HepG2 (cell line): ENCODE results near the gene TCTN2. TPM values are rescaled to one million over a fixed set of nuclear protein-coding genes. Genes with fewer than 3 reads are reported as not detected.

Experiments
- ATAC-seq: fragments of 200-7000 bp; cut with Tn5 transposase; 3 replicates; pipeline ENCODE4 v1.9.1; 2020; ENCODE audit warnings: mild to moderate bottlenecking, moderate library complexity
- BruUV-seq: library from RNA; stranded (reverse); fragments of 400-500 nt; replicated peaks from 2 replicates; lab custom pipeline; 2021; lab: Mats Ljungman, UMichigan
- CTCF ChIA-PET: fragments of 300-600 bp; formaldehyde crosslinking; extraction: SDS; loops from one replicate; lab custom pipeline; 2021; ENCODE audit warnings: low total read pairs, inconsistent platforms, low intra/inter-chr PET ratio; lab: Yijun Ruan, JAX
- POLR2A ChIA-PET: fragments of 350-600 bp; sonication (Branson Sonifier 250); formaldehyde crosslinking; loops from one replicate; lab custom pipeline; 2020; ENCODE audit warnings: antibody characterized with exemption, inconsistent platforms; lab: Yijun Ruan, JAX
- DNase-seq: peaks from one replicate; pipeline ENCODE4 v3.0.0-alpha.2; 2015; ENCODE audit warnings: low spot score
- FAIRE-seq: peaks from 3 replicates; lab custom pipeline; 2011; peaks lifted over from hg19 to GRCh38; lab: Jason Lieb, UNC
- H2AFZ ChIP-seq: one replicate; pipeline ENCODE4 v1.6.1; 2011; ENCODE audit warnings: low read length, inconsistent platforms
- H3K27ac ChIP-seq: fragments of 300-600 bp; 3 replicates; pipeline ENCODE4 v1.8.0; 2011; ENCODE audit warnings: mixed run types, mild to moderate bottlenecking, mixed read lengths, low read length, inconsistent platforms; ENCODE audit not compliant: insufficient read depth; ENCODE audit errors: extremely low read length
- H3K27me3 ChIP-seq, 2 experiments: fragments of 200-600 bp in 1 of 2; 2 replicates in 1 of 2; 3 replicates in 1 of 2; pipeline versions ENCODE4 v1.6.0 to v1.8.0; 2011; ENCODE audit warnings: low read length in 2 of 2, mild to moderate bottlenecking in 2 of 2, moderate library complexity in 2 of 2, inconsistent platforms in 1 of 2; ENCODE audit not compliant: insufficient read depth in 2 of 2, control insufficient read depth in 1 of 2
- H3K36me3 ChIP-seq, 2 experiments: fragments of 200-600 bp in 1 of 2; replicated peaks in 1 of 2; 2 replicates in 1 of 2; 3 replicates in 1 of 2; pipeline versions ENCODE4 v1.5.1 to v1.8.0; 2011; ENCODE audit warnings: low read length in 2 of 2, inconsistent platforms in 1 of 2; ENCODE audit not compliant: insufficient read depth in 2 of 2, control insufficient read depth in 1 of 2
- H3K4me1 ChIP-seq: 2 replicates; pipeline ENCODE4 v1.5.1; 2012; ENCODE audit warnings: low read length, inconsistent platforms; ENCODE audit not compliant: insufficient read depth
- H3K4me2 ChIP-seq: 2 replicates; pipeline ENCODE4 v1.6.0; 2011; ENCODE audit warnings: low read depth, low read length, inconsistent platforms
- H3K4me3 ChIP-seq, 3 experiments: fragments of 200-600 bp in 1 of 3; sonication (generic), shearing (Covaris generic) in 1 of 3; replicated peaks in 1 of 3; 2 replicates each; pipeline ENCODE4 v1.5.1; 2011 to 2016; ENCODE audit warnings: low read length in 3 of 3, inconsistent platforms in 2 of 3, low read depth in 2 of 3, mild to moderate bottlenecking in 2 of 3, control low read depth in 1 of 3, mixed read lengths in 1 of 3; ENCODE audit not compliant: insufficient read depth in 1 of 3
- H3K79me2 ChIP-seq: one replicate; pipeline ENCODE4 v1.6.1; 2011; ENCODE audit warnings: low read length, inconsistent platforms; ENCODE audit not compliant: insufficient read depth
- H3K9ac ChIP-seq: 2 replicates; pipeline ENCODE4 v1.6.0; 2011; ENCODE audit warnings: mild to moderate bottlenecking, low read depth, low read length, inconsistent platforms; ENCODE audit not compliant: insufficient read depth
- H3K9me3 ChIP-seq: 2 replicates; pipeline ENCODE4 v1.5.1; 2012; ENCODE audit warnings: mild to moderate bottlenecking, low read length
- H4K20me1 ChIP-seq: 2 replicates; pipeline ENCODE4 v1.6.0; 2011; ENCODE audit warnings: inconsistent platforms, mild to moderate bottlenecking, low read length, moderate library complexity; ENCODE audit not compliant: insufficient read depth
- CHD2 ChIP-seq: IDR thresholded peaks from 2 replicates; pipeline ENCODE4 v1.6.1; 2011; ENCODE audit warnings: low read depth, low read length, improper control_type of control experiment
- KAT2B ChIP-seq: fragments of 150-350 bp; IDR thresholded peaks from 2 replicates; pipeline ENCODE4 v1.6.1; 2014; ENCODE audit warnings: low read depth, low read length, borderline replicate concordance
- KLF11 ChIP-seq: IDR thresholded peaks from 2 replicates; pipeline ENCODE4 v1.6.1; 2016; ENCODE audit warnings: missing compliant biosample characterization
- MTF2 ChIP-seq: sonication (generic); formaldehyde crosslinking; IDR thresholded peaks from 2 replicates; pipeline ENCODE4 v1.5.0; 2020; ENCODE audit warnings: missing genetic modification reagents, borderline replicate concordance
- RARG ChIP-seq: sonication (generic); formaldehyde crosslinking; IDR thresholded peaks from 2 replicates; pipeline ENCODE4 v1.4.0; 2020; ENCODE audit warnings: low read depth, mild to moderate bottlenecking, missing genetic modification reagents
- SKI ChIP-seq: fragments of 450-650 bp; IDR thresholded peaks from one replicate; pipeline ENCODE4 v1.6.1; 2018; ENCODE audit warnings: mild to moderate bottlenecking; ENCODE audit not compliant: partially characterized antibody
- SPEN ChIP-seq: sonication (generic); formaldehyde crosslinking; IDR thresholded peaks from 2 replicates; pipeline ENCODE4 v1.5.1; 2020; ENCODE audit warnings: low read depth, mild to moderate bottlenecking, missing genetic modification reagents
- ZBTB21 ChIP-seq: sonication (generic); formaldehyde crosslinking; IDR thresholded peaks from 2 replicates; pipeline ENCODE4 v1.4.0; 2020; ENCODE audit warnings: missing genetic modification reagents
- ZBTB49 ChIP-seq: sonication (generic); formaldehyde crosslinking; IDR thresholded peaks from 2 replicates; pipeline ENCODE4 v1.4.0; 2020; ENCODE audit warnings: missing genetic modification reagents, borderline replicate concordance
- ZNF317 ChIP-seq: sonication (generic); formaldehyde crosslinking; IDR thresholded peaks from 2 replicates; pipeline ENCODE4 v1.5.0; 2020; ENCODE audit warnings: mild to moderate bottlenecking, missing genetic modification reagents
- ZNF644 ChIP-seq: IDR thresholded peaks from 2 replicates; pipeline ENCODE4 v1.6.1; 2016; ENCODE audit warnings: low read depth
- WGBS: methylation state at CpG from one replicate; pipeline ENCODE4 v1.1.6; 2017; ENCODE audit warnings: low lambda C conversion rate; 5-methylcytosine and 5-hydroxymethylcytosine counted together
- in situ Hi-C: cut with HindIII; loops from 2 replicates; pipeline ENCODE4 v1.10.0; 2017; ENCODE audit warnings: low pct_unique_long_range_greater_than_20kb; ENCODE audit not compliant: extremely low pct_ligation_motif_present
- intact Hi-C: fragments of 100-400 bp; cut with micrococcal nuclease; formaldehyde crosslinking; loops from one replicate; pipeline ENCODE4 v1.10.0; 2022; ENCODE audit not compliant: unreplicated experiment
- polyA plus RNA-seq, 8 experiments: library from polyadenylated mRNA; depleted of rRNA in 3 of 8; stranded (reverse) in 7 of 8; unstranded in 1 of 8; fragments of >200 nt; fragmentation: Illumina TruSeq in 4 of 8; extraction: Trizol in 4 of 8; gene quantifications; 2 replicates each; pipeline versions ENCODE4 v1.2.1 to v1.2.3, GENCODE V29; 2011 to 2016; ENCODE audit warnings: low read depth in 4 of 8, missing spikeins in 1 of 8, mixed read lengths in 1 of 8; ENCODE audit not compliant: insufficient read depth in 1 of 8
- total RNA-seq, 5 experiments: library from RNA; depleted of rRNA; stranded (reverse); fragments of >200 nt; fragmentation: Illumina TruSeq; extraction: Trizol; gene quantifications; 2 replicates each; pipeline ENCODE4 v1.2.3, GENCODE V29; 2016; ENCODE audit warnings: low read depth in 1 of 5
- TF ChIP-seq, protein P1 (sequence below): sonication (generic); formaldehyde crosslinking; IDR thresholded peaks from 2 replicates; pipeline ENCODE4 v1.5.0; 2020; ENCODE audit warnings: missing genetic modification reagents
- TF ChIP-seq, protein P2 (sequence below): sonication (generic); formaldehyde crosslinking; conservative IDR thresholded peaks from 2 replicates; pipeline ENCODE4 v1.5.0; 2020; ENCODE audit warnings: missing genetic modification reagents
- TF ChIP-seq, protein P3 (sequence below): sonication (generic); formaldehyde crosslinking; IDR thresholded peaks from 2 replicates; pipeline ENCODE4 v1.4.0; 2020; ENCODE audit warnings: mild to moderate bottlenecking, low read depth, missing genetic modification reagents
- TF ChIP-seq, protein P4 (sequence below): fragments of 450-650 bp; IDR thresholded peaks from 2 replicates; pipeline ENCODE4 v1.6.1; 2016

Gene TCTN2
- total and polyA plus RNA-seq, 2 of the 13 experiments (the other 11 are each of a cell fraction or from before 2014, with no cell fraction given) = 5.0 to 8.1 TPM

DNA sequence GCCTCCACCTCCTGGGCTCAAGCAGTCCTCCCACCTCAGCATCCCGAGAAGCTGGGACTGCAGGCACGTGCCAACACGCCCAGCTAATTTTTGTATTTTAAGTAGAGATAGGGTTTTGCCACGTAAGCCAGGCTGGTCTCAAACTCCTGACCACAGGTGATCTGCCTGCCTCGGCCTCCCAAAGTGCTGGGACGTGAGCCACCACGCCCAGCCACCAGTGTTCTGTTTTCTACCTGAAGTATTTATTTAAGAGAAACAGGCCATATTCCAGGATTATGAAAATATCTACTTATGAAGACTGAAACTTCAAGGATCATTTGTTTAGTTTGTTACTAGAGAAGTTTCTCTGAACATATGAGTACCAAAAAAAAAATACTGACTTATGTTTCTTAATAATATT is 27.0 kb upstream of the TCTN2 start:
- 97% methylated on average over 7 of the region's 7 CpGs for WGBS
- DNase-seq (no peak), ATAC-seq (no peak), FAIRE-seq (no peak)
- peaks cover 14 to 46% of the 10 kb centered on the region in 2 experiments for H3K36me3 ChIP-seq
- no peaks in the 10 kb centered on the region for H3K27me3 ChIP-seq
- no peaks in the 10 kb centered on the region for H3K4me1 ChIP-seq
- BruUV-seq = no TSS peak
- H2AFZ ChIP-seq = no peak overlapping the region
- H3K4me2 ChIP-seq = no peak overlapping the region
- H4K20me1 ChIP-seq = no peaks in the 10 kb centered on the region
- intact Hi-C loops = no loop called here
- CTCF ChIA-PET = no interaction called here
- in situ Hi-C loops = no loop called here
- H3K79me2 ChIP-seq = no peaks in the 10 kb centered on the region
- H3K9ac ChIP-seq = no peak overlapping the region
- H3K27ac ChIP-seq = no peak overlapping the region
- POLR2A ChIA-PET = no interaction called here
- no peak overlapping the region for H3K4me3 ChIP-seq
- TF ChIP-seq ZNF317 (no peak), SPEN (CRISPR knock-in tag) (no peak), MTF2 (CRISPR knock-in tag) (no peak), ZBTB21 (CRISPR knock-in tag) (no peak), CHD2 (no peak), RARG (CRISPR knock-in tag) (no peak), KLF11 (CRISPR knock-in tag) (no peak), ZBTB49 (CRISPR knock-in tag) (no peak), ZNF644 (no peak), KAT2B (no peak), SKI (no peak)
- TF ChIP-seq, protein P1, sequence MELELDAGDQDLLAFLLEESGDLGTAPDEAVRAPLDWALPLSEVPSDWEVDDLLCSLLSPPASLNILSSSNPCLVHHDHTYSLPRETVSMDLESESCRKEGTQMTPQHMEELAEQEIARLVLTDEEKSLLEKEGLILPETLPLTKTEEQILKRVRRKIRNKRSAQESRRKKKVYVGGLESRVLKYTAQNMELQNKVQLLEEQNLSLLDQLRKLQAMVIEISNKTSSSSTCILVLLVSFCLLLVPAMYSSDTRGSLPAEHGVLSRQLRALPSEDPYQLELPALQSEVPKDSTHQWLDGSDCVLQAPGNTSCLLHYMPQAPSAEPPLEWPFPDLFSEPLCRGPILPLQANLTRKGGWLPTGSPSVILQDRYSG (CRISPR knock-in tag) = no peak
- TF ChIP-seq, protein P2, sequence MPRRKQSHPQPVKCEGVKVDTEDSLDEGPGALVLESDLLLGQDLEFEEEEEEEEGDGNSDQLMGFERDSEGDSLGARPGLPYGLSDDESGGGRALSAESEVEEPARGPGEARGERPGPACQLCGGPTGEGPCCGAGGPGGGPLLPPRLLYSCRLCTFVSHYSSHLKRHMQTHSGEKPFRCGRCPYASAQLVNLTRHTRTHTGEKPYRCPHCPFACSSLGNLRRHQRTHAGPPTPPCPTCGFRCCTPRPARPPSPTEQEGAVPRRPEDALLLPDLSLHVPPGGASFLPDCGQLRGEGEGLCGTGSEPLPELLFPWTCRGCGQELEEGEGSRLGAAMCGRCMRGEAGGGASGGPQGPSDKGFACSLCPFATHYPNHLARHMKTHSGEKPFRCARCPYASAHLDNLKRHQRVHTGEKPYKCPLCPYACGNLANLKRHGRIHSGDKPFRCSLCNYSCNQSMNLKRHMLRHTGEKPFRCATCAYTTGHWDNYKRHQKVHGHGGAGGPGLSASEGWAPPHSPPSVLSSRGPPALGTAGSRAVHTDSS = no peak
- TF ChIP-seq, protein P3, sequence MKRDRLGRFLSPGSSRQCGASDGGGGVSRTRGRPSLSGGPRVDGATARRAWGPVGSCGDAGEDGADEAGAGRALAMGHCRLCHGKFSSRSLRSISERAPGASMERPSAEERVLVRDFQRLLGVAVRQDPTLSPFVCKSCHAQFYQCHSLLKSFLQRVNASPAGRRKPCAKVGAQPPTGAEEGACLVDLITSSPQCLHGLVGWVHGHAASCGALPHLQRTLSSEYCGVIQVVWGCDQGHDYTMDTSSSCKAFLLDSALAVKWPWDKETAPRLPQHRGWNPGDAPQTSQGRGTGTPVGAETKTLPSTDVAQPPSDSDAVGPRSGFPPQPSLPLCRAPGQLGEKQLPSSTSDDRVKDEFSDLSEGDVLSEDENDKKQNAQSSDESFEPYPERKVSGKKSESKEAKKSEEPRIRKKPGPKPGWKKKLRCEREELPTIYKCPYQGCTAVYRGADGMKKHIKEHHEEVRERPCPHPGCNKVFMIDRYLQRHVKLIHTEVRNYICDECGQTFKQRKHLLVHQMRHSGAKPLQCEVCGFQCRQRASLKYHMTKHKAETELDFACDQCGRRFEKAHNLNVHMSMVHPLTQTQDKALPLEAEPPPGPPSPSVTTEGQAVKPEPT (CRISPR knock-in tag) = no peak
- TF ChIP-seq, protein P4, sequence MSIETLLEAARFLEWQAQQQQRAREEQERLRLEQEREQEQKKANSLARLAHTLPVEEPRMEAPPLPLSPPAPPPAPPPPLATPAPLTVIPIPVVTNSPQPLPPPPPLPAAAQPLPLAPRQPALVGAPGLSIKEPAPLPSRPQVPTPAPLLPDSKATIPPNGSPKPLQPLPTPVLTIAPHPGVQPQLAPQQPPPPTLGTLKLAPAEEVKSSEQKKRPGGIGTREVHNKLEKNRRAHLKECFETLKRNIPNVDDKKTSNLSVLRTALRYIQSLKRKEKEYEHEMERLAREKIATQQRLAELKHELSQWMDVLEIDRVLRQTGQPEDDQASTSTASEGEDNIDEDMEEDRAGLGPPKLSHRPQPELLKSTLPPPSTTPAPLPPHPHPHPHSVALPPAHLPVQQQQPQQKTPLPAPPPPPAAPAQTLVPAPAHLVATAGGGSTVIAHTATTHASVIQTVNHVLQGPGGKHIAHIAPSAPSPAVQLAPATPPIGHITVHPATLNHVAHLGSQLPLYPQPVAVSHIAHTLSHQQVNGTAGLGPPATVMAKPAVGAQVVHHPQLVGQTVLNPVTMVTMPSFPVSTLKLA = no peak
- H3K9me3 ChIP-seq = no peaks in the 10 kb centered on the region
